GM19023 (cell line): Measurements from ENCODE around the gene FZR1.
"Not testable (repeated sequence)": the region's sequence is repeated elsewhere in the genome, so short reads cannot be mapped to it uniquely, and the experiment has no call there.

Experiments
- ATAC-seq: cut with Tn5 transposase; IDR thresholded peaks from one replicate; pipeline ENCODE4 v1.9.1; 2021; ENCODE audit warnings: mild to moderate bottlenecking, moderate library complexity; ENCODE audit not compliant: unreplicated experiment

Gene FZR1

DNA sequence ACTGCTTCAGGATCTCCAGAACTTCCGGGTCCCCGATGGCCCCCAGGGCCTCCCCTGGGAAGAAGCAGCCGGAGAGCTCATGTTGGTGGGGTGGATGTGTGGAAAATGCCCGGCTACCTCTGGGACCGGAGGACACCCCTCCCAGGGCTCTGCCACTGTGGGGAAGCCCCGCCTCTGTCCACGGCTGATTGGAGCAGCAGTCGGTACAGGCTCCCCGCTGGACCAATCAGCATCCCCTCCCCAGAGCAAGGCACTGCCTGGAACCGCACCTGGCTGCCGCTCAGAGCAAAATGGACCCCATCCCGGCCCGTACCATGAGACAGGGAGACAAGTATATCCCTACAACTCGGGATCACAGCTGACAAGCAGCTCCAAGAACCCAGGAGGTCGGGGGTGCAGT is 12.1 kb upstream of the FZR1 start:
- no peak for ATAC-seq

DNA sequence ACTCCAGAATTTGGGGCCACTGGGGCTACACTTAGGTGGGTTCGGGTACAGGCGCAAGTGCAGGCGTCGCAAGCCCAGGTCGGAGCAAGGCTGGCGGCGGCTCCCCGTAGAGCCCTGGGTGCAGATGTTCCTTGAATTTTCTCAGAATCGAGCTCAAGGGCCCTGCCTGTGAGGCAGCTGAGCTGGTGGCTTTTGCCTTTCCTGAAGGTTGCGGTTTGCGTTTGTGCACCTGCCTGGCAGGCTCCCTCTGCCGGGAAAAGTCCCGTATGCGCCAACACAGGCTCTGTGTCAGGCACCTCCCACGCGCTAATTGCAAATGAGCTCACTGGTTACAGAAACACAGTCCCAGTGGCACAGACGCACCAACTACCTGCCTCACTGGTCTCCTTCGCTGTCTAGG is 11.6 kb upstream of the FZR1 start:
- ATAC-seq: no peak

DNA sequence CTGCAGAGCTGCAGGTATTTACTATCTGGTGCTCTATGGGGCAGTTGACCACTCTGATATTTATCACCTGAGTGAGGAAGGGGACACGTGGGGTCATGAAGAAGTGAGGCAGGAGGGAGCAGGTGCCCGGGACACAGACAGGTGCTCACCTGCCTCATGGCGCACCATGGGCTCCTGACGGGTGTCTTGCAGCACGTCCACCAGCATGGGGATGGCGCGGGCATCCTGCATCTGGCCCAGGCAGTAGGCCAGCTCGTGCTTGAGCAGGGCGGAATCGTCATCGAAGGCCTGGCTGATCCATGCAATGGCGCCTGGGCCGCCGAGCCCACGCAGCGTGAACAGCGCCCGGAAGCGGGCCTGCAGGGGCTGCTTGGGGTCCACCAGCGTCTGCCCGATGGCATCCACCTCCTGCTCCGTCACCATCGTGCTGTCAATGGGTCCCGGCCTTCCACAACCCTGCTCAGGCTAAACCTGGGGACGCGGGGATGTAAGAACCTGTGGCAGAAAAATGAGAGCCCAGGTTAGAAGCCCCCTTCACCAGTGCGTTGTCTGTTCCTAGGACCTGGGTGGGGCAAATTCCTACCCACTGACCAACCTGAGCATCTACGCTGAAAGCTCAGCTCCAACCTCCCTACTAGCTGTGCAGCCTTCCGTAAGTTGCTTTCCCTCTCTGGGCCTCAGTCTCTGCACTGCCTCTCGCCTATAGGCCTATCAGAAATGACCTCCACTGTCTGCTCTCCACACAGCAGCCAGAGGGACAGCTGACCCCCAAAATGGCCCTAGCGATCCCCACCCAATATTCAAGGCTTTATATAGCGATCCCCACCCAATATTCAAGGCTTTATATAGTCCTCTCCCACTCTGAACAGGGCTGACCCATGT is 9.5 kb upstream of the FZR1 start:
- ATAC-seq: no peak

DNA sequence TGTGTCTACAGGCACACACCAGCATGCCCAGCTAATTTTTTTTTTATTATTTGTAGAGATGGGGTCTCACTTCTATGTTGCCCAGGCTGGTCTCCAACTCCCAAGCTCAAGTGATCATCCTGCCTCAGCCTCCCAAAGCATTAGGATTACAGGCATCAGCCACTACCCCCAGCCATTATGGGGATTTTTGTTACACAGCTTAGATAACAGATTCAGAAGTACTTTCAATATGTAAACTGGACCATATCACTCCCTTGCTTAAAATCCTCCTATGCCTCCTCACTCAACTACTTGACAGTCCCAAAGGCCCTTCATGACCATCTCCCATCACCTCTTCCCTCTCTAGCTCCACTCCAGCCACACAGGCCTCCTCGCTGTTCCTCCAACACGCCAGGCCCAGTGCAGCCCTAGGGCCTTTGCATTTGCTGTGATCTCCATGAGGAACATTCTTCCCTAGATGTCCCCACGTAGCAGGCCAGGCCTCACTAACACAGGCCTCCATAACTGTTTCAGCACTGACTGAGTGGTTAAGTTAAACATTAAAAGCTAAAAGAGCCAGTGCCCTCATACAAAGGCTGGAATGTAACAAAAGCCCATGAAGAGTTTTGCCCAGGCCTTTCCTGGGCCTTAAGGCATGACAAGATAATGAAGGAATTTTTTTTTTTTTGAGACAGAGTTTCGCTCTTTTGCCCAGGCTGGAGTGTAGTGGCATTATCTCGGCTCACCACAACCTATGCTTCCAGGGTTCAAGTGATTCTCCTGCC is 8.2 kb upstream of the FZR1 start:
- no peak for ATAC-seq

DNA sequence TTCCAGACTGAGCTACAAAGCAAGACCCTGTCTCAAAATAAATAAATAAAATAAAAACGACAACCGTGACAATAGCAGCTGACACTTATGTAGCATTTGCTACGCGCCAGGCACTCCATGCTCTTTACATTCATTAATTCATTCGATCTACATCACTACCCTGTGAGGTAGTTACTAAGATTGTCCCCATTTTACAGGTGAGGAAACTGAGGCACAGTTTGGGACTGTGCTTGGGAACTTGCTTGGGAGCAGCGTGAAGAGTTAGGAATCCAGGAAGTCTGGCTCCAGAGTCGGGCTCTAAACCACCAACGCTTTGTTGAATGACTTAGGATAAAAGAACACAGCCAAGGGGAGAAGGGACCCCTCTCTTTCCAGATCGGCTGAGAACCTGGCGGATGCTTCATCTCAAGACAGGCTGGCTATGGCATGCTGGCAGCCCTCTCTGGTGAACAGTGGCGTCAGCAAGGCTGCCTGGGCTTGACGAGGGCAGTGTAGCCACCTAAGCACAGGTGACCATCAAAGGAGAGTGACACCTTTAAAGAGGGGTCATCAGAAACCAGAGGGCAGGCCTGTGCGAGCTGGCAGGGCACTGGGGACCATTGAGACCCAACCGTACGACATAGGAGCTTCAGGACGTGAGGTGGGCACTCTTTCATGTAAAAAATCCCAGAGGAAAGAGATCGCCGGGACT is 6.2 kb upstream of the FZR1 start:
- no peak for ATAC-seq

DNA sequence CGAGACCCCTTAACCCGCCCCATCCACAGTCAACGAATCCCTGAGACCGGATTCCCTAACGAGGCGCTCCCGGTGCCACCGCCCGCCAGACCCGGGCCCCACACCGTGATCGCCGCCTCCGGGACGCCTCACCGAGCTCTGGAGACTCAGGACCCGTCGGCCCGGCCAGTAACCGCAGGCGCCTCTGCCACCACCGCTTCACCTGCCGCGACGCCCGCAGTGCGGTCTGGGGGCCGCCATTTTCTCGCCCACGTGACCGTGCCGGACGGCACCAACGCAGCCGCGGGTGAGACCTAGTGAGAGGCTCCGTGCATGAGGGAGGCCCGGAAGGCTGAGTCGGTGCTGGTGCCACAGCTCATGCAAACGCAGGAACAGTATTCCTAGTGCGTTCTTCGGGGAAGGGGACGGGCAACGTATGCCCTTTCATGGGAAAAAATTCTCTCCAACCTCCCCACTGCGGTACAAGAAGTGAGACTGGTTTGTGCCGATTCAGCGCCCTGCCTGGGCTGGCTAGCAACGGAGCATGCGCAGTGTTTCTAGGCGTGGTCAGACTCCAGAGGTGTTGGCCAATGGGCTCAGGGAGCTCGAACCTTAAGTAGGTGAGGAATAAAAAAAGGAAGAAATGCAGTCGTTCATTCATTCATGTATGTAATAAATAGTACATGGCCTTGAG is 5.5 kb upstream of the FZR1 start, which contains the start of gene DOHH:
Gene DOHH (minus strand): TSS at position 246 of the 673 bp plus-strand sequence. CDS start 3,860 bp downstream, outside the sequence.
- peak; percentile 80 for ATAC-seq

DNA sequence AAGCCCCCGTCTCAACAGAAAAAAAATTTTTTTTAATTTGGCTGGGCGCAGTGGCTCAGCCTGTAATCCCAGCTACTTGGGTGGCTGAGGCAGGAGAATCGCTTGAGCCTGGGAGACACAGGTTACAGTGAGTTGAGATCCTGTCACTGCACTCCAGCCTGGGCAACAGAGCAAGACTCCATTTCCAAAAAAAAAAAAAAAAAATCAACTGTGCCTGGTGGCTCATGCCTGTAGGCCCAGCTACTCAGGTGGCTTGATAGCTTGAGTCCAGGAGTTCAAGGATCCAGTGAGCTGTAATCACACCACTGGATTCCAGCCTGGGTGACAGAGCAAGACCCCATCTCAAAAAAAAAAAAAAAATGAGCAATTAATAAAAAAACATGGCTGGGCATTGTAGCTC is 4.3 kb upstream of the FZR1 start:
- no peak for ATAC-seq

DNA sequence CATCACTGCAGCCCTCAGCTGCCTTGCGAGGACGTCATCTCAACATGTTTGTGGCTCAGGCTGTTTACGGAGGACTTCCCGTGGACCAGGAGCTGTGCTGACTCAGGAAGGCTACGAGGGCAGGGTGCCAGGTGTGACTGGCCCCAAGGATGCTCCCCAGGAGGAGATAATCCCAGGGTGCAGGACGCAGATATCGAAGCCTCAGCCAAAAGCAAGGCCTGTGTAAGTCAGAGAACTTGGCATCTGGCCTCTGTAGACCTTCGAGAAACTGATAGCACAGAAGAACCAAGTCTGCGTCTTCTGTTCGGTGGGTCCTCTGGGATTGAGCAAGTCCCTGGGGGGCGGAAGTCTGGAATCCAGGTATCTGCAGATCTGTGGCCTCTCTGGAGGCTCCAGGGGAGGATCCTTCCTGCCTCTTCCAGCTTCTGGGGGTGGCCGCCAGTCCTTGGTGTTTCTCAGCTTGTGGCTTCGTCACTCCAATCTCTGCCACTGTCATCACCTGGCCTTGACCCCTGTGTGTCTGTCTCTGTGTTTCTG is 3.0 kb upstream of the FZR1 start:
- no peak for ATAC-seq

DNA sequence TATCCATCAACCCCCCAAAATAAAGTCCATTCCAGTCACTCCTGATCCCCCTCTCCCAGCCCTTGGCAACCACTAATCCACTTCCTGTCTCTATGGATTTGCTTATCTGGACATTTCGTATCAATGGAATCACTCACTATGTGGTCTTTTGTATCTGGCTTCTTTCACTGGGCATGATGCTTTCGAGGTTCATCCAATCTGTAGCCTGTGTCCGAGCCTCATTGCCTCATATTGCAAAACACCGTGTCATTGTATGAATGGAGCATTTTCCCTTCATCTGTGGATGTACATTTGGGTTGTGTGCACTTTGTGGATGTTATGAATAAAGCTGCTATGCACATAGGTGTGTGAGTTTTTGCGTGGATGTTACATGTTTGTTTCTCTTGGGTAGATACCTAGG is 1.4 kb upstream of the FZR1 start:
- ATAC-seq: no peak

DNA sequence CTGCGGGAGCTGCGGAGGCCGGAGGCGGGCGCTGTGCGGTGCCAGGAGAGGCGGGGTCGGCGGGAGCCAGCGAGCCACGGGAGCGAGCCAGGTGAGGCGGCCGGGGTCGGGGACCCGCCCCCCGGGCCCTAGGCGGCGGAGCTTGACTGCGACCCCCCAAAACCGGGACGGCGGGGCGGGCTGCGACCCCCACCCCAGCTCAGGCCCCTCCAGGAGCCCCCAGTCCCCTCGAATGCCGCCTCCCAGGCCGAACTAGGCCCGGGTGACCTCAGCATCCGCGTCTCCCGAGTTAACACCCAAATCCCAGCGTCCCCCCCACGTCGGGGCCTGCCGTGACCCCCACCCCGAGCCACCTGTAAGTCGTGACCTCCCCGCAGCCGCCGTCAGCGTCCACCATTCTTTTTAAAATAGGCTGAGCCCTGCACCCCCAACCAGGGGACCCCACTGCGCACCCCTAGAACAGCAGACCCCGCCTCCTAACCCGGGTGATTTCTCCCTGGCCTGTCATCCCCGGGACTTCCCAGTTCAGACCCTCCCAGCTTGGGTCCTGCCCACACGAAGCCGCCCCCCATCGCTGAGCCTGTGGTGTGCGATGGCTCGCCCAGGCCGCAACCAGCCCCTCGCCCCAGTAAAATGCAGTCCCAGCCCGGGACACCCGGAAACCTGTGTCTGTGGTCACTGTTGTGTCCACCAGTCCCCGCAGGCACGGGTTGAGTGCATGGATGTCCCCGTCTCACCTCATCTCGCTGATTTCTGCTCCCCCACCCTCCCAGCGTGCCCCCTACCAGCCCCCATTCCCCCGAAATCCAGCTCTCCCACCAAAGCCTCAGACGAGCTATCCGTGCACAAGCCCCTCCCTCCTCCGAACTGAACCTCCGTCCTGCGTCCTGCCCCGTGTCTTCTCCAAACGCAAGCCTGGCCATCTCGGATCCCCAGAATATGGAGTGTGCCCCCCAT is 551 bp downstream of the FZR1 start:
- peak; percentile 11 for ATAC-seq

DNA sequence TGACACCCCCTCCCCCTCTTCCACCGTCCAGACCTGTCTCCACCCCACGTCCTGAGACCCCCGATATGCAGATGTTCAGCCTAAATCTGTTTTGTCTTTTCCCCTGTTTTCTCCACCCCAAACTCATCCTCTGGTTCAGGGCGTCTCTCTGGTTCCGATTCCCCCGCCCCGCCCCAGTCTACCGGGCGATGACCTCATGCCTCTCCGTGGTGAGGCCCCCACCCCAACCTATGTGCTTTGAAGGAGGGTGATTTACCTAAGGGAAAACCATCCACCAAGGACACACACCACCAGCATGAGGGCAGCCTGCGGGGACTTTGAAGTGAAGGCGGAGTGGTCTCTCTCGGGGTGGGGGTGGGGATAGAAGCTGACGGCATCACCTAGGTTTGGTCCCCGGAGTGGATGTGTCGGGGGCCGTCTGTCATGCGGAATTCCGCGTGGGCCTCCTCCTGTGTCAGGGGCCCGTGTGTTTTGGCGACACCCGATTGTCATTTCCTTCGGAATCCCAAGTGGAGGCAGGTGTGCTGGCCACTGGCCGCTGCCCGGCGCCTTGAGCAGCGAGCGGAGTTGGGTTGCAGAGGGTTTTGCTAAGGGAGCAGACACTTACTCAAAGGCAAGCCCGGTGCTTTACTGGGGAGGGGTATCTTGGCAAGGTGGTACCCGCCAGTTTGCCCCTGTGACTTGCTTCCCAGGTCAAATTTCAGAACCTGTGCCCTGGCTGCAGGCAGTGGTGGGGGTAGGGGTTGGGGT is 1.4 kb downstream of the FZR1 start:
- ATAC-seq: no peak

DNA sequence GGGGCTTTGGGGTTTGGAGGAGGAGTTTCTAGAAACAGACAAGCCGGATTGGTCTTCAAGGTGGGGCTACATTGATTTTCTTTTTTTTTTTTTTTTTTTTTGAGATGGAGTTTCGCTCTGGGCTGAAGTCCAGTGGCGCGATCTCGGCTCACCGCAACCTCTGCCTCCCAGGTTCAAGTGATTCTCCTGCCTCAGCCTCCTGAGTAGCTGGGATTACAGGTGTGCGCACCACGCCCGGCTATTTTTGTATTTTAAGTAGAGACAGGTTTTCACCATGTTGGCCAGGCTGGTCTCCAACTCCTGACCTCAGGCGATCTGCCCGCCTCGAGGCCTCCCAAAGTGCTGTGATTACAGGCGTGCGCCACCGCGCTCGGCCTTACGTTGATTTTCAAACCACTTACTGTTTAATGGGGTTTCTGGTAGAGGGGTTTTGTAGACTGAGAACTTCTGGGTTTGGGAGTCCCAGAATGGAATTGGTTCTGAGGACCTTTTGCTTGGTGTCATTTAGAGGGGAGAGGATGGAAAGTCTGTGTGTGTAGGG is 2.1 kb downstream of the FZR1 start:
- ATAC-seq: not testable (repeated sequence)

DNA sequence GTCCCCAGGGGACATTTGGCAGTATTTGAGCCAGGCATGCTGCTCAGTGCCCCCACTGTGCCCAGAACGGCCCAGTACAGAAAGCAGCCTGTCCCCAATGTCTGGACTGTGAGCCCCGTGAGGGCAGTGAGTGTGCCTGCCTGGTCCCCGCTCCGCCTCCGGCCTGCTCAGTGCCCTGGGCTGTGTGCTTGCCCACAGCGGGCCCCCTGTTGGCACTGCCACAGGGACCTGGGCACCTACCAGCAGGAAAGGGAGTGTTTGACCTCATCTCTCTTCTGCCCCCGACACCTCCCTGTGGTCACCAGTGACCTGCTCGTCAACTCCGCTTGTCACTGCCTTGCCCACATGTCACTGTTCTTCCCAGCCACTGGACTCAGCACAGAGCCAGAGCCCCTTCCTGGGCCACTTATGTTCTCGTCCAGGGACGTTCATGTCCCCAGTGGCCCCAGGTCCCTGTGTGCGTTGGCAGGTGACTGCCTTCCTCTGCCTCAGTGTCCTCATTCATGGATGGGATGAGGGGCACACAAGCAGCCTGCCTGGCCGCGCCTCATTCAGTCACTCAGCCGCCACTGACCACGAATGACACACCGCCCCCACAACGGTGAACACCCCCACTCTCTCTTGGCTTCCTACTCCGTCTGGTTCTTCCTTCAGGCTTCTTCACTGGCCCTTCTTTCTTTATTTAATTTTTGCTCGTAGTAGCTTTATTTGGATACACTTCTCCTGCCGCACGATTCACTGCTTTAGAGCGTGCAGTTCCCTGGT is 2.8 kb downstream of the FZR1 start:
- no peak for ATAC-seq

DNA sequence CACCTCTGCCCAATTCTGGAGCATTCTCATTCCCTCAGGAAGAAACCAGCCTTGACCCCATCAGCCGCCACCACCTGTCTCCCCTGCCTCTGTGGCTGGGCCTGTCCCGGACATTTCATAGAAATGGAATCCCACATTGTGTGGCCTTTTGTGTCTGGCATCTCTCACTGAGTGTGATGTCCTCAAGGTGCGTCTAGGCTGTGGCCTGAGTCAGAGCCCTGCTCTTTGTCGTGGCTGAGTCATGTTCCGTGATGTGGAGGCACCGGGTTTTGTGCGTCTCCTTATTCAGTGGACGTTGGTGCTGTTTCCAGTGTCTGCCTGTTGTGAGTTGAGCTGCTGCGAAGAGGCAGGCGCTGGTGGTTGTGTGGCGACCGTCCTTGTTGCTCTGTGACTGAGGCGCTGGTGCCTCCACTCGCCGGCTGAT is 3.5 kb downstream of the FZR1 start:
- ATAC-seq: no peak

DNA sequence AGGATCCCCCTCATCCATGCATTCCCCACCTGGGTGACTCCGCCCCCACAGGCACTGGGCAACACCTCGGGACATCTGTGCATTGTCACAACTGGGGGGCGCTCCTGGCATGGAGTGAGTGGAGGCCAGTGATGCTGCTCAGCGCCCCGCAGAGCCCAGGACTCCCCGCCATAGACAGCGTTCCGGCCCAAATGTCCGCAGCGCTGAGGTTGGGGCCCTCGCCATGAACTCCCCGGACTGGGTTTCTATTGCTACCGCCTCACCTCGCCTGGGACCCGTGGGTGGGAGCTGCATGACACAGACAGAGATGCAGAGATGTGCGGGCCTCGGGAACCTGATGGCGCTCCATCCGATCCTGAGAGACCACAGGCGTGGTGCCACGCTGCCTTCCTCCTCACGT is 4.6 kb downstream of the FZR1 start:
- no peak for ATAC-seq

DNA sequence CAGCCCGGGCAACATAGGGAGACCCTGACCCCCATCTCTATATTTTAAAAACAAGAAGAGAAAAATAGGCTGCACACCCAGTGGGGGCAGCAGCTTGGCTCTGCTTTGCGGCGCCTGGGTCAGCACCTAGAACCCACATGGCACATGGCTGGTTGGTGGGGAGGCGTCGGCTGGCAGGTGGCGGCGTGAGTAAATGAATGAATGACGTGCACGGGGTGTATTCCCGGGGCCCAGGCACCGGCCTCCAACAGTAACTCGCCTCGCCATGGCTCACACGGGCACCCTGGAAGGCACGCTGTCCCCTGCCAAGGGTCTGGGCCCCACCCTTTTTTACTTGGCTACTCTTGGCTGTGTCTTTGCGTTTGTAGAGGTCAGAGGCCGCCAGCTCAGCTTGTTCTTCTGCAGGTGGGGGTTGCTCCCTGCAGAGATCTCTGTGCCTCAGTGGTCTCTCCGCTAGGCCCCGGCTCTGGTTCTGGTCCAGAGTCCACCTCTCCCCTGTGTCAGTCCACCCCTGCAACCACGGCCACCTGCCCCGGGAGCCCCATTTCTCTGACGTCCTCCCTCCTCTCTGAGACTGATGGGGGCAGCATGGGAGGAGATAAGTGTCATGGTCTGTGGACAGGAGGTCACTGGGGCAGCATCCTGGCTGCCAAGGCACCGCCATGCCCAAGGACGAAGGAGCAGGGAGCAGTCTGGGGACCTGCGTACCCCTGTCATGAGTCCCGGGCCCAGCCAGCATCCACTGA is 5.6 kb downstream of the FZR1 start:
- ATAC-seq: no peak

DNA sequence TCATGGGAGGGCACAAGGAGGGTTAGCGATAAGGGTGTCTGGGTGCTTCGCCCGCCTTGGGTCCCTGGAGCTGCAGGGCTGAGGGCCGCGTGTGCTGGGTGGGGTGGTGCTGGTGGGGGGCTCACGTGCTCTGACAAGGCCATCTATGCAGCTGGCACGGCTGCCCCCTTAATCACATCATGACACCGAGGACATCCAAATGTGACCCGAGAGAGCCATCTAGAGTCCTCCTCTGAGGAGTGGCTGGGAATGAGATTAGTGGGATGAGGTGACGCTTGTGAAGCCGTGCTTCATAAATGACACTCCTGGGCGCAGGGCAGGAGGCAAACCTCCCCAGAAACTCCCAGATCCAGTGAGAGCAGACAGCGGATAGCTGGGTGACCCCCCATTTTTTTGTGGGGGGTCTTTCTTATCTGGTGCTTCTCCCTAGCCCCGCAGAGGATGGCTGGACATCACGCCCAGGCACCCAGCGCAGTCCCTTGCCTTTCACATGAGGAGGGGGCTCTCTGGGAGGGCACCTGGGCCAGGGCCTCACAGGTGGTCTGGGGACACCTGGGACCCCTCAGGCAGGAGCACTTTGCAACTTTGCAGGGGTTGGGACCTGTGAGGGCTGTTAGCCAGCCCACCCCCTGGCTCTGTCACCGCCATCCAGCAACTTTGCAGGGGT is 6.6 kb downstream of the FZR1 start:
- ATAC-seq: no peak
